Keratinocyte (primary cell): ENCODE measurements around the gene POPDC2.

Experiments used
- CTCF ChIP-seq, 3 experiments: IDR thresholded peaks in 1 of 3; conservative IDR thresholded peaks in 1 of 3; optimal IDR thresholded peaks in 1 of 3; 2 replicates in 2 of 3; 3 replicates in 1 of 3; pipeline versions ENCODE3 to v1.5.1; 2011; ENCODE audit warnings: low read length in 3 of 3, mild to moderate bottlenecking in 3 of 3, moderate library complexity in 2 of 3, control low read depth in 1 of 3, inconsistent platforms in 1 of 3; ENCODE audit not compliant: insufficient read depth in 2 of 3; ENCODE audit errors: extremely low read depth in 1 of 3
- EZH2 ChIP-seq: IDR thresholded peaks from one replicate; pipeline ENCODE4 v1.6.1; 2012; ENCODE audit warnings: inconsistent platforms, mild to moderate bottlenecking, low read length, moderate library complexity

DNA sequence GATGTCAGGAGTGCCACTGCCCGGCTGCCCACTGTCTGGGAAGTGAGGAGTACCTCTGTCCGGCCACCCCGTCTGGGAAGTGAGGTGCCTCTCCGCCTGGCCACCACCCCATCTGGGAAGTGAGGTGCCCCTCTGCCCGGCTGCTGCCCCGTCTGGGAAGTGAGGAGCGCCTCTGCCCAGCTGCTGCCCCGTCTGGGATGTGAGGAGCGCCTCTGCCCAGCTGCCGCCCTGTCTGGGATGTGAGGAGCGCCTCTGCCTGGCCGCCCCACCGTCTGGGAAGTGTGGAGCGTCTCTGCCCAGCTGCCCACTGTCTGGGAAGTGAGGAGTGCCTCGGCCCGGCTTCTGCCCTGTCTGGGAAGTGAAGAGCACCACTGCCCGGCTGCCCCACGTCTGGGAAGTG lies 13.5 kb upstream of the POPDC2 start:
- TF ChIP-seq CTCF (optimal IDR thresholded peaks at IDR 0.05 in 1 of 3, IDR thresholded peaks at IDR 0.05 in 1 of 3, conservative IDR thresholded peaks at IDR 0.05 in 1 of 3; ENCODE audit: extremely low read depth in 1 of 3, insufficient read depth in 2 of 3, low read length in 3 of 3) = no peak
- no peak for TF ChIP-seq EZH2
